Neural cell (in vitro differentiated cells): ENCODE data around the gene COL4A4. TPM values are rescaled to one million over a fixed set of nuclear protein-coding genes. Genes with fewer than 3 reads are reported as not detected.

Source experiments
- H2AFZ ChIP-seq: fragments of 200-600, 300-800 bp; sonication (generic), shearing (Covaris generic); 2 replicates; pipeline ENCODE4 v1.6.0; 2014; ENCODE audit warnings: low read depth, mild to moderate bottlenecking, antibody characterized with exemption, low read length, moderate library complexity
- H3F3A ChIP-seq: fragments of 200-600 bp; shearing (Covaris generic); 2 replicates; pipeline ENCODE4 v1.6.1; 2016; ENCODE audit warnings: mild to moderate bottlenecking, moderate library complexity, mixed read lengths, antibody characterized with exemption, low read length; ENCODE audit not compliant: insufficient read depth, poor library complexity, severe bottlenecking
- H3K27ac ChIP-seq: fragments of 200-600, 300-800 bp; sonication (generic), shearing (Covaris generic); 2 replicates; pipeline ENCODE4 v1.5.1; 2014; ENCODE audit warnings: mild to moderate bottlenecking, low read length, moderate library complexity
- H3K27me3 ChIP-seq: fragments of 300-800, 200-600 bp; sonication (generic), shearing (Covaris generic); 2 replicates; pipeline ENCODE4 v1.6.0; 2014; ENCODE audit warnings: mild to moderate bottlenecking, low read depth, low read length, moderate library complexity; ENCODE audit not compliant: insufficient read depth
- H3K36me3 ChIP-seq: fragments of 300-800, 200-600 bp; sonication (generic), shearing (Covaris generic); 2 replicates; pipeline ENCODE4 v1.5.1; 2014; ENCODE audit warnings: mild to moderate bottlenecking, antibody characterized with exemption, low read length, moderate library complexity; ENCODE audit not compliant: insufficient read depth
- H3K4me2 ChIP-seq: fragments of 300-800, 200-600 bp; sonication (generic), shearing (Covaris generic); 2 replicates; pipeline ENCODE4 v1.6.0; 2014; ENCODE audit warnings: mild to moderate bottlenecking, low read length
- H3K4me3 ChIP-seq: fragments of 300-800, 200-600 bp; sonication (generic), shearing (Covaris generic); 2 replicates; pipeline ENCODE4 v1.5.1; 2014; ENCODE audit warnings: mild to moderate bottlenecking, low read length, moderate library complexity
- H3K79me2 ChIP-seq: fragments of 200-600 bp; shearing (Covaris generic); replicated peaks from 2 replicates; pipeline ENCODE4 v1.6.0; 2014; ENCODE audit warnings: mild to moderate bottlenecking, low read length, moderate library complexity; ENCODE audit not compliant: insufficient read depth
- H3K9ac ChIP-seq: fragments of 300-800, 200-600 bp; sonication (generic), shearing (Covaris generic); 2 replicates; pipeline ENCODE4 v1.6.1; 2016; ENCODE audit warnings: mild to moderate bottlenecking, low read length, mixed read lengths
- H3K9me2 ChIP-seq: fragments of 200-600 bp; shearing (Covaris generic); 2 replicates; pipeline ENCODE4 v1.6.1; 2016; ENCODE audit warnings: mild to moderate bottlenecking, low read length, mixed read lengths; ENCODE audit not compliant: insufficient read depth
- H3K9me3 ChIP-seq: fragments of 200-600, 300-800 bp; sonication (generic), shearing (Covaris generic); 2 replicates; pipeline ENCODE4 v1.6.1; 2016; ENCODE audit warnings: mild to moderate bottlenecking, mixed run types, low read length, moderate library complexity, mixed read lengths
- H4K20me1 ChIP-seq: fragments of 200-600 bp; shearing (Covaris generic); 2 replicates; pipeline ENCODE4 v1.6.1; 2016; ENCODE audit warnings: mild to moderate bottlenecking, mixed run types; ENCODE audit not compliant: insufficient read depth
- CTCF ChIP-seq: fragments of 450-650 bp; IDR thresholded peaks from 2 replicates; pipeline ENCODE4 v1.5.1; 2014; ENCODE audit warnings: antibody characterized with exemption, mild to moderate bottlenecking, moderate library complexity; ENCODE audit not compliant: poor library complexity, severe bottlenecking
- EP300 ChIP-seq: fragments of 450-650 bp; conservative IDR thresholded peaks from 2 replicates; pipeline ENCODE4 v1.6.1; 2014; ENCODE audit warnings: antibody characterized with exemption, mild to moderate bottlenecking, moderate library complexity; ENCODE audit not compliant: poor library complexity, severe bottlenecking
- EZH2 ChIP-seq: fragments of 200-600, 300-800 bp; shearing (Covaris generic), sonication (generic); IDR thresholded peaks from 2 replicates; pipeline ENCODE4 v1.6.1; 2014; ENCODE audit warnings: antibody characterized with exemption, low read length, borderline replicate concordance, mild to moderate bottlenecking; ENCODE audit not compliant: insufficient read depth, poor library complexity, severe bottlenecking
- MXI1 ChIP-seq: fragments of 450-650 bp; conservative IDR thresholded peaks from 2 replicates; pipeline ENCODE4 v1.6.1; 2014; ENCODE audit warnings: antibody characterized with exemption, mild to moderate bottlenecking; ENCODE audit not compliant: poor library complexity, severe bottlenecking
- POLR2AphosphoS5 ChIP-seq: IDR thresholded peaks from 2 replicates; pipeline ENCODE4 v1.6.1; 2012
- RAD21 ChIP-seq: fragments of 450-650 bp; conservative IDR thresholded peaks from 2 replicates; pipeline ENCODE4 v1.6.1; 2014; ENCODE audit warnings: antibody characterized with exemption, mild to moderate bottlenecking, moderate library complexity
- REST ChIP-seq: IDR thresholded peaks from 2 replicates; pipeline ENCODE4 v1.6.1; 2012; ENCODE audit warnings: borderline replicate concordance
- SMC3 ChIP-seq: fragments of 450-650 bp; conservative IDR thresholded peaks from 2 replicates; pipeline ENCODE4 v1.6.1; 2014; ENCODE audit warnings: antibody characterized with exemption, mild to moderate bottlenecking, moderate library complexity; ENCODE audit not compliant: poor library complexity
- TAF1 ChIP-seq: IDR thresholded peaks from 2 replicates; pipeline ENCODE4 v1.6.1; 2012; ENCODE audit warnings: low read depth
- polyA plus RNA-seq: library from polyadenylated mRNA; depleted of rRNA; stranded (reverse); fragments of >200 nt; gene quantifications from 2 replicates; pipeline ENCODE4 v1.2.3, GENCODE V29; 2014

Gene COL4A4
- polyA plus RNA-seq, 1 donor from 2014 or later = 0.35 TPM

- no peak overlapping the region for H3K4me2 ChIP-seq
- no peak overlapping the region for H2AFZ ChIP-seq
- H3K79me2 ChIP-seq = no peaks in the 10 kb centered on the region
- H3K27me3 ChIP-seq = no peaks in the 10 kb centered on the region
- H3K27ac ChIP-seq = no peak overlapping the region
- no peaks in the 10 kb centered on the region for H4K20me1 ChIP-seq
- H3K9ac ChIP-seq = no peak overlapping the region
- no peak for TF ChIP-seq SMC3
- no peak for TF ChIP-seq EZH2
- TF ChIP-seq CTCF = no peak
- no peak for TF ChIP-seq REST
- no peak for TF ChIP-seq RAD21
- TF ChIP-seq TAF1 = no peak
- no peak for TF ChIP-seq EP300
- no peak for TF ChIP-seq POLR2AphosphoS5
- no peak for TF ChIP-seq MXI1
- H3K4me3 ChIP-seq = no peak overlapping the region
- no peaks in the 10 kb centered on the region for H3K9me2 ChIP-seq
- H3F3A ChIP-seq = no peaks in the 10 kb centered on the region
- no peaks in the 10 kb centered on the region for H3K9me3 ChIP-seq
- peaks cover under 1% of the 10 kb centered on the region for H3K36me3 ChIP-seq
Observed at GRCh38 chr2:226969417-226970080, 194.5 kb downstream of the COL4A4 start.

- Histone ChIP-seq H3K4me2 (no peak overlapping the region), H3K27ac (no peak overlapping the region), H3K9ac (no peak overlapping the region), H3K9me3 (no peaks in the 10 kb centered on the region), H3K9me2 (no peaks in the 10 kb centered on the region), H4K20me1 (no peaks in the 10 kb centered on the region), H3K4me3 (no peak overlapping the region), H2AFZ (no peak overlapping the region), H3F3A (no peaks in the 10 kb centered on the region), H3K79me2 (no peaks in the 10 kb centered on the region), H3K36me3 (no peaks in the 10 kb centered on the region), H3K27me3 (no peaks in the 10 kb centered on the region)
- TF ChIP-seq SMC3 (no peak), POLR2AphosphoS5 (no peak), EP300 (no peak), RAD21 (no peak), REST (no peak), CTCF (no peak), TAF1 (no peak), MXI1 (no peak), EZH2 (no peak)
Observed at GRCh38 chr2:226965376-226965775, 198.6 kb downstream of the COL4A4 start.
